Measurements from ENCODE around the gene TM4SF1. TPM values are rescaled to one million over a fixed set of nuclear protein-coding genes. Genes with fewer than 3 reads are reported as not detected.

Gene TM4SF1, protein sequence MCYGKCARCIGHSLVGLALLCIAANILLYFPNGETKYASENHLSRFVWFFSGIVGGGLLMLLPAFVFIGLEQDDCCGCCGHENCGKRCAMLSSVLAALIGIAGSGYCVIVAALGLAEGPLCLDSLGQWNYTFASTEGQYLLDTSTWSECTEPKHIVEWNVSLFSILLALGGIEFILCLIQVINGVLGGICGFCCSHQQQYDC
- 209 and 257 TPM in 2 replicates for polyA plus RNA-seq (2012; rRNA removed)
- 194 and 219 TPM in 2 replicates for polyA plus RNA-seq (2012; cell fraction: cytosol; rRNA removed)
- polyA plus RNA-seq (2012; cell fraction: nucleus; rRNA removed) = 231 and 358 TPM in 2 replicates

DNA sequence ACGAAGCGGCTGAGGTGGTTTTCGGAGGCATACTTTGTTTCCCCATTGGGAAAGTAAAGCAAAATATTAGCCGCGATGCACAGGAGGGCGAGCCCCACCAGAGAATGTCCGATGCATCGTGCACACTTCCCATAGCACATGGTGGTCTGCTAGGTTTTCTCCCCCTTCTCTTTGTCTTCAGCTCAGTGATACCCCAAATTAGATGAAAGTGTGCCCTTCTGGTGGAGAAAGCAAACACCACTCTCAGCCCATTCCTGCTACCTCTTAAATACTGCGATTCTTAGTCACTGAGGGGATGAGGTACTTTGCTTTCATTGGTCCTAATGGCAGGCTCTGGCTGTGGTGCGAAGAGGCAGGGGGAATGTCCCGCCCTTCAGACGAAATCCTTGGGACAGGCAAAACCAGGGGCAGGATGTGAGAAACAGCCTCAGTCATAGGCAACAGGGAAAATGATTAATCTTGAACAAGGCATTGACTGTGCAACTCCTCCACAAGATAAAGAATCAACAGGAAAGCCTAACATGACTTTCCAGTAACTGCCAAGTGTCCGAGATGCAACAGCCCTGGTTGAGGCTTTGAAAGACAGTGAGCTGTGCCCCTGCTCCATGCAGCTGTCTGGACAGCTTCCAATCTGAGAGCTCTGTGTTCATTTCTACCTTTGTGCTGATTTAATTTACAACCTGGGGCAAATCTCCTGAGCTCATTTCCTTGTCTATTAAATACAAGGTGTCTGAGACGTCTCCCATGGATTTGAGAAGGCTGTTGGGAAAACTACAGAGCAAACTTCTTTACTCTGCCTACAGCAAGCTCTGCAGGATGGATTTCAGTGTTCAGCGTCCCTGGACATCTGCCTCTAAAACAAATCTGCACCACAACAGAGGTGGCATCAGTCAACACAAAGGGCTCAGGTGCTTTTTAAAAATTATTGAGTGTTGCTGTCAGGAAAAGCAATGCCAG lies at the start of gene TM4SF1:
TSS of gene TM4SF1 (minus strand) at position 242 of the 957 bp plus-strand sequence. CDS start at position 140, 102 bp downstream.
- H3F3A ChIP-seq (replicated peaks; ENCODE audit: insufficient read depth) = peaks cover 35% of the 10 kb centered on the region
- peaks cover 6 to 27% of the 10 kb centered on the region in 2 experiments for H3K36me3 ChIP-seq (replicated peaks in 1 of 2; ENCODE audit: control insufficient read depth in 1 of 2, insufficient read depth in 2 of 2, low read length in 1 of 2)
- H2AFZ ChIP-seq (ENCODE audit: low read depth) = peak within 1 kb of the TSS; percentile 4; the same call in 1 of the 2 replicates
- H3K9me3 ChIP-seq = no peaks in the 10 kb centered on the region
- peak within 1 kb of the TSS; percentile 70 for H3K4me2 ChIP-seq
- peaks cover 44% of the 10 kb centered on the region for H3K79me2 ChIP-seq (ENCODE audit: insufficient read depth)
- H3K4me3 ChIP-seq (ENCODE audit: low read depth in 2 of 2, low read length in 1 of 2) = peak within 1 kb of the TSS; percentile 50 to 61
- CTCF ChIA-PET = no interaction called here
- H3K27ac ChIP-seq (ENCODE audit: low read depth in 2 of 2, low read length in 1 of 2) = peak within 1 kb of the TSS; percentile 86 to 91
- DNase-seq = no peak
- H3K9me2 ChIP-seq = no peaks in the 10 kb centered on the region
- no peaks in the 10 kb centered on the region for H4K20me1 ChIP-seq (ENCODE audit: insufficient read depth)
- POLR2A ChIA-PET = no interaction called here
- H3K9ac ChIP-seq = peak within 1 kb of the TSS; percentile 81
- no peaks in the 10 kb centered on the region for H3K27me3 ChIP-seq (ENCODE audit: insufficient read depth)
- WGBS (ENCODE audit: low lambda C conversion rate) = 44% methylated on average over 14 of the region's 15 CpGs
- H3K4me1 ChIP-seq (ENCODE audit: control insufficient read depth in 1 of 2, insufficient read depth in 2 of 2, low read depth in 1 of 2, low read length in 1 of 2) = peaks cover 21 to 22% of the 10 kb centered on the region in 2 experiments; a peak in 3 of 4 replicates
- TF ChIP-seq RFX5 (IDR thresholded peaks at IDR 0.05; ENCODE audit: low read length) = no peak
- 0 out of 2 replicates have a peak, but pooled peaks have one; percentile 53 for TF ChIP-seq TCF12 (IDR thresholded peaks at IDR 0.05)
- no peak for TF ChIP-seq SMC3 (IDR thresholded peaks at IDR 0.05; ENCODE audit: low read depth, low read length)
- peak; percentile 37; the same call in 1 of the 2 replicates for TF ChIP-seq JUND (IDR thresholded peaks at IDR 0.05)
- TF ChIP-seq NRF1 (IDR thresholded peaks at IDR 0.05; ENCODE audit: low read depth, low read length) = no peak
- no peak for TF ChIP-seq EZH2phosphoT487 (IDR thresholded peaks at IDR 0.05; ENCODE audit: borderline replicate concordance, low read depth)
- TF ChIP-seq POLR2AphosphoS5 (IDR thresholded peaks at IDR 0.05; ENCODE audit: low read depth, low read length) = peak; percentile 92
- TF ChIP-seq RCOR1 (IDR thresholded peaks at IDR 0.05; ENCODE audit: low read length) = no peak
- no peak; the same call in 1 of the 2 replicates for TF ChIP-seq GABPA (IDR thresholded peaks at IDR 0.05; ENCODE audit: low read depth)
- peak; percentile 20; the same call in 1 of the 2 replicates for TF ChIP-seq ELF1 (IDR thresholded peaks at IDR 0.05)
- TF ChIP-seq MEF2A (IDR thresholded peaks at IDR 0.05; ENCODE audit: borderline replicate concordance, low read depth) = no peak
- TF ChIP-seq FOXM1 (IDR thresholded peaks at IDR 0.05; ENCODE audit: low read depth) = no peak
- no peak for TF ChIP-seq GATA2 (CRISPR knock-in tag; IDR thresholded peaks at IDR 0.05)
- no peak for TF ChIP-seq MXI1 (IDR thresholded peaks at IDR 0.05; ENCODE audit: low read depth, low read length)
- TF ChIP-seq FOXJ3 (CRISPR knock-in tag; IDR thresholded peaks at IDR 0.05) = no peak
- no peak for TF ChIP-seq USF1 (IDR thresholded peaks at IDR 0.05; ENCODE audit: borderline replicate concordance, low read depth)
- TF ChIP-seq RXRA (IDR thresholded peaks at IDR 0.05; ENCODE audit: borderline replicate concordance, low read depth) = no peak; the same call in 1 of the 2 replicates
- peak; percentile 58; the same call in 1 of the 2 replicates for TF ChIP-seq SIN3A (IDR thresholded peaks at IDR 0.05; ENCODE audit: borderline replicate concordance, low read depth, low read length)
- no peak for TF ChIP-seq TEAD4 (IDR thresholded peaks at IDR 0.05; ENCODE audit: borderline replicate concordance, insufficient read depth)
- TF ChIP-seq IRF3 (IDR thresholded peaks at IDR 0.05; ENCODE audit: low read depth, low read length) = no peak
- no peak for TF ChIP-seq RAD21 (IDR thresholded peaks at IDR 0.05; ENCODE audit: low read length)
- peak; percentile 33; the same call in 1 of the 2 replicates for TF ChIP-seq FOSL2 (IDR thresholded peaks at IDR 0.05; ENCODE audit: borderline replicate concordance, low read depth)
- TF ChIP-seq, protein P1, sequence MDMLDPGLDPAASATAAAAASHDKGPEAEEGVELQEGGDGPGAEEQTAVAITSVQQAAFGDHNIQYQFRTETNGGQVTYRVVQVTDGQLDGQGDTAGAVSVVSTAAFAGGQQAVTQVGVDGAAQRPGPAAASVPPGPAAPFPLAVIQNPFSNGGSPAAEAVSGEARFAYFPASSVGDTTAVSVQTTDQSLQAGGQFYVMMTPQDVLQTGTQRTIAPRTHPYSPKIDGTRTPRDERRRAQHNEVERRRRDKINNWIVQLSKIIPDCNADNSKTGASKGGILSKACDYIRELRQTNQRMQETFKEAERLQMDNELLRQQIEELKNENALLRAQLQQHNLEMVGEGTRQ (IDR thresholded peaks at IDR 0.05; ENCODE audit: borderline replicate concordance, low read depth, low read length) = no peak
- TF ChIP-seq CTCF (IDR thresholded peaks at IDR 0.05) = 0 out of 2 replicates have a peak, but pooled peaks have one; percentile 12
